K562 (cell line): ENCODE measurements around the gene PRR14. TPM values are rescaled to one million over a fixed set of nuclear protein-coding genes. Genes with fewer than 3 reads are reported as not detected.

ENCODE experiments used
- ATAC-seq: fragments of 200-7000 bp; cut with Tn5 transposase; 3 replicates; pipeline ENCODE4 v1.9.1; 2020; ENCODE audit warnings: moderate library complexity
- BruUV-seq: library from RNA; stranded (reverse); fragments of 400-500 nt; replicated peaks from 2 replicates; lab custom pipeline; 2021; lab: Mats Ljungman, UMichigan
- CTCF ChIA-PET: fragments of 300-600 bp; formaldehyde crosslinking; extraction: SDS; loops from one replicate; lab custom pipeline; 2021; ENCODE audit warnings: low intra/inter-chr PET ratio; lab: Yijun Ruan, JAX
- POLR2A ChIA-PET: fragments of 300-600, 350-650 bp; sonication (Branson Sonifier 250); formaldehyde crosslinking; extraction: SDS; loops from one replicate; lab custom pipeline; 2021; ENCODE audit warnings: antibody characterized with exemption, inconsistent platforms; lab: Yijun Ruan, JAX
- DNase-seq, 4 experiments: peaks; one replicate each; pipeline versions ENCODE4 v3.0.0 to v3.0.0-alpha.2; 2011 to 2018; ENCODE audit warnings: low spot score in 3 of 4, mixed read lengths in 3 of 4; ENCODE audit errors: extremely low read depth in 1 of 4
- FAIRE-seq: peaks from 2 replicates; lab custom pipeline; 2011; peaks lifted over from hg19 to GRCh38; lab: Jason Lieb, UNC
- H2AFZ ChIP-seq: 2 replicates; pipeline ENCODE4 v1.6.0; 2011; ENCODE audit warnings: low read depth, low read length, control low read depth, inconsistent platforms
- H3K27ac ChIP-seq: fragments of 200-600 bp; 3 replicates; pipeline ENCODE4 v1.8.0; 2011; ENCODE audit warnings: low read depth, mild to moderate bottlenecking, control low read depth, inconsistent platforms, low read length, moderate library complexity, mixed read lengths; ENCODE audit errors: extremely low read depth
- H3K27me3 ChIP-seq, 2 experiments: fragments of 300-600 bp in 1 of 2; 2 replicates in 1 of 2; 3 replicates in 1 of 2; pipeline versions ENCODE4 v1.6.0 to v1.8.0; 2011; ENCODE audit warnings: inconsistent platforms in 2 of 2, low read length in 2 of 2, mild to moderate bottlenecking in 1 of 2, mixed read lengths in 1 of 2, moderate library complexity in 1 of 2; ENCODE audit not compliant: control insufficient read depth in 2 of 2, insufficient read depth in 2 of 2
- H3K36me3 ChIP-seq: fragments of 300-600 bp; 3 replicates; pipeline ENCODE4 v1.8.0; 2011; ENCODE audit warnings: mild to moderate bottlenecking, low read length, inconsistent platforms; ENCODE audit not compliant: control insufficient read depth, insufficient read depth
- H3K4me1 ChIP-seq, 2 experiments: fragments of 200-600 bp in 1 of 2; replicated peaks in 1 of 2; 2 replicates in 1 of 2; 3 replicates in 1 of 2; pipeline versions ENCODE4 v1.5.1 to v1.8.0; 2011; ENCODE audit warnings: inconsistent platforms in 2 of 2, low read length in 2 of 2, mild to moderate bottlenecking in 1 of 2, mixed read lengths in 1 of 2, moderate library complexity in 1 of 2; ENCODE audit not compliant: control insufficient read depth in 2 of 2, insufficient read depth in 2 of 2
- H3K4me2 ChIP-seq: 2 replicates; pipeline ENCODE4 v1.6.1; 2011; ENCODE audit warnings: low read length, control low read depth, inconsistent platforms, mixed read lengths; ENCODE audit not compliant: insufficient read depth
- H3K4me3 ChIP-seq: fragments of 200-600 bp; sonication (generic), shearing (Covaris generic); 2 replicates; pipeline ENCODE4 v1.5.1; 2016; ENCODE audit warnings: control low read depth, inconsistent platforms
- H3K79me2 ChIP-seq: fragments of 200-600 bp; 3 replicates; pipeline ENCODE4 v1.8.0; 2011; ENCODE audit warnings: low read length, inconsistent platforms; ENCODE audit not compliant: control insufficient read depth, insufficient read depth
- H3K9ac ChIP-seq, 2 experiments: 2 replicates each; pipeline versions ENCODE4 v1.6.0 to v1.6.1; 2011; ENCODE audit warnings: low read depth in 2 of 2, low read length in 2 of 2, control low read depth in 1 of 2, inconsistent platforms in 1 of 2, mild to moderate bottlenecking in 1 of 2, mixed read lengths in 1 of 2; ENCODE audit not compliant: insufficient read depth in 1 of 2
- H3K9me1 ChIP-seq: one replicate; pipeline ENCODE4 v1.6.0; 2011; ENCODE audit warnings: inconsistent platforms, mild to moderate bottlenecking, low read length, moderate library complexity; ENCODE audit not compliant: control insufficient read depth, insufficient read depth
- H3K9me3 ChIP-seq: replicated peaks from 2 replicates; pipeline ENCODE4 v1.5.1; 2011; ENCODE audit warnings: low read depth, low read length, inconsistent platforms; ENCODE audit not compliant: control insufficient read depth, insufficient read depth
- H4K20me1 ChIP-seq: replicated peaks from 2 replicates; pipeline ENCODE4 v1.6.1; 2011; ENCODE audit warnings: low read length, inconsistent platforms, mixed read lengths; ENCODE audit not compliant: control insufficient read depth, insufficient read depth
- ARID1B ChIP-seq: fragments of 450-650 bp; IDR thresholded peaks from 2 replicates; pipeline ENCODE4 v1.6.1; 2016; ENCODE audit warnings: antibody characterized with exemption, mild to moderate bottlenecking, inconsistent platforms
- CBFA2T2 ChIP-seq: fragments of 450-650 bp; conservative IDR thresholded peaks from 2 replicates; pipeline ENCODE4 v1.6.1; 2017; ENCODE audit warnings: mild to moderate bottlenecking
- ELF4 ChIP-seq: fragments of 450-650 bp; formaldehyde crosslinking; IDR thresholded peaks from 2 replicates; pipeline ENCODE4 v1.4.0; 2022; ENCODE audit warnings: missing genetic modification characterization
- EP300 ChIP-seq: IDR thresholded peaks from 2 replicates; pipeline ENCODE4 v1.6.1; 2012; ENCODE audit warnings: low read length, improper control_type of control experiment
- KAT7 ChIP-seq: sonication (generic); formaldehyde crosslinking; IDR thresholded peaks from 2 replicates; pipeline ENCODE4 v1.8.0; 2022; ENCODE audit warnings: missing genetic modification reagents, mild to moderate bottlenecking, borderline replicate concordance
- RBM15 ChIP-seq: fragments of 200-400 bp; formaldehyde crosslinking; IDR thresholded peaks from 2 replicates; pipeline ENCODE4 v1.6.1; 2018; ENCODE audit warnings: mild to moderate bottlenecking, low read length, moderate library complexity; ENCODE audit not compliant: insufficient read depth
- SMAD4 ChIP-seq: fragments of 250-450 bp; sonication (Bioruptor Pico); conservative IDR thresholded peaks from 2 replicates; pipeline ENCODE4 v1.8.0; 2021; ENCODE audit warnings: inconsistent platforms, mild to moderate bottlenecking, moderate library complexity
- SRSF1 ChIP-seq: fragments of 200-400 bp; formaldehyde crosslinking; IDR thresholded peaks from 2 replicates; pipeline ENCODE4 v1.6.1; 2017; ENCODE audit warnings: mild to moderate bottlenecking, low read depth, low read length, moderate library complexity
- TCFL5 ChIP-seq: fragments of 250-450 bp; sonication (Bioruptor Pico); conservative IDR thresholded peaks from 2 replicates; pipeline ENCODE4 v1.6.1; 2021; ENCODE audit warnings: mild to moderate bottlenecking, moderate library complexity, matching md5 sums
- TRIM24 ChIP-seq, 2 experiments: fragments of 450-650 bp; IDR thresholded peaks; 2 replicates each; pipeline ENCODE4 v1.6.1; 2016
- ZHX1 ChIP-seq: fragments of 150-350 bp; conservative IDR thresholded peaks from 2 replicates; pipeline ENCODE4 v1.6.1; 2014; ENCODE audit warnings: low read length
- ZNF134 ChIP-seq: fragments of 250-450 bp; sonication (Bioruptor Pico); conservative IDR thresholded peaks from 2 replicates; pipeline ENCODE4 v1.4.0; 2020
- ZNF354B ChIP-seq: fragments of 250-450 bp; sonication (Bioruptor Pico); IDR thresholded peaks from 2 replicates; pipeline ENCODE4 v1.4.0; 2020
- ZNF740 ChIP-seq, 3 experiments: fragments of 200-800 bp in 1 of 3; sonication (Bioruptor generic) in 1 of 3; sonication (generic) in 1 of 3; formaldehyde crosslinking in 1 of 3; IDR thresholded peaks; 2 replicates each; pipeline versions ENCODE4 v1.6.1 to v1.8.0; 2016 to 2022; ENCODE audit warnings: mild to moderate bottlenecking in 2 of 3, missing compliant biosample characterization in 2 of 3, missing genetic modification characterization in 2 of 3, missing genetic modification reagents in 1 of 3
- WGBS: fragments of 100-300 bp; shearing (Covaris generic); methylation state at CpG from one replicate; pipeline ENCODE4 v1.1.6; 2016; ENCODE audit warnings: low coverage, mixed read lengths; ENCODE audit not compliant: insufficient coverage; ENCODE audit errors: missing lambda C conversion rate; 5-methylcytosine and 5-hydroxymethylcytosine counted together
- in situ Hi-C: fragments of 300-500 bp; cut with MboI; formaldehyde crosslinking; loops from 4 replicates; pipeline ENCODE4 v1.15.0; 2018; ENCODE audit warnings: inconsistent platforms, mixed read lengths
- intact Hi-C: fragments of 100-400 bp; cut with micrococcal nuclease; formaldehyde crosslinking; loops from 2 replicates; pipeline ENCODE4 v1.14.2; 2022
- polyA plus RNA-seq, 8 experiments: library from polyadenylated mRNA; depleted of rRNA in 4 of 8; stranded (reverse) in 5 of 8; unstranded in 3 of 8; fragments of >200 nt; fragmentation: Nextera tagmentation in 2 of 8; fragmentation: Illumina TruSeq in 1 of 8; extraction: Ambion mirVana in 2 of 8; extraction: Trizol in 1 of 8; gene quantifications; 2 replicates each; pipeline versions ENCODE4 v1.2.1 to v1.2.3, GENCODE V29; 2011 to 2014; ENCODE audit warnings: inconsistent platforms in 1 of 8, missing spikeins in 1 of 8
- total RNA-seq, 7 experiments: library from RNA; depleted of rRNA in 6 of 7; stranded (reverse); fragments of >200 nt in 6 of 7; fragmentation: Illumina TruSeq in 2 of 7; extraction: Trizol in 2 of 7; gene quantifications; 2 replicates each; pipeline versions ENCODE4 v1.2.1 to v1.2.3, GENCODE V29; 2011 to 2021; ENCODE audit warnings: low replicate concordance in 1 of 7
- TF ChIP-seq, protein P1 (sequence below): fragments of 150-350 bp; IDR thresholded peaks from 2 replicates; pipeline ENCODE4 v1.6.1; 2014; ENCODE audit warnings: low read depth, mild to moderate bottlenecking, low read length, borderline replicate concordance

Gene PRR14
- total and polyA plus RNA-seq, 9 of the 15 experiments (the other 6 are each of a cell fraction or from before 2014, with no cell fraction given), result 2.2 to 63.1 (median 11.5) TPM

GRCh38 chr16:30623536-30624283, 27.1 kb upstream of the PRR14 start:
- H3K9me3 ChIP-seq, result peaks cover 13% of the 10 kb centered on the region
- no peaks in the 10 kb centered on the region for H3K9me1 ChIP-seq
- H3K27ac ChIP-seq, result no peak overlapping the region
- no peak for FAIRE-seq
- no peaks in the 10 kb centered on the region for H4K20me1 ChIP-seq
- H2AFZ ChIP-seq, result peak overlapping the region; percentile 74
- peaks cover 6 to 10% of the 10 kb centered on the region in 2 experiments; a peak in 3 of 5 replicates for H3K4me1 ChIP-seq
- ChIA-PET POLR2A (interaction anchor here (0.6 to 1.7 kb wide), 4 partner anchors 12 to 649 kb away, joined by 3 to 5 read pairs (median 4); no protein-coding TSS in a partner anchor), CTCF (no interaction called here)
- no peak overlapping the region for H3K4me3 ChIP-seq
- intact Hi-C loops (no loop called here), in situ Hi-C loops (loop anchor here (10.0 kb wide), 1 partner anchor 189 kb away; the partner anchor contains the start of gene DCTPP1)
- BruUV-seq, result no TSS peak
- no peak for ATAC-seq
- WGBS, result 37% methylated on average over 11 of the region's 11 CpGs
- H3K36me3 ChIP-seq, result no peaks in the 10 kb centered on the region
- peak in 1 of 4 experiments; percentile 34 for DNase-seq
- H3K27me3 ChIP-seq, result no peaks in the 10 kb centered on the region
- no peaks in the 10 kb centered on the region for H3K79me2 ChIP-seq
- no peak overlapping the region for H3K9ac ChIP-seq
- peak overlapping the region; percentile 18 for H3K4me2 ChIP-seq
- TF ChIP-seq SRSF1 (no peak), CBFA2T2 (0 out of 2 replicates have a peak, but pooled peaks have one; percentile 44), ZNF134 (CRISPR knock-in tag) (peak; percentile 59), ARID1B (peak; percentile 54), ELF4 (CRISPR knock-in tag) (no peak), ZHX1 (no peak), SMAD4 (no peak), RBM15 (no peak), TCFL5 (CRISPR knock-in tag) (no peak), EP300 (peak; percentile 45; the same call in 1 of the 2 replicates), ZNF740 (CRISPR knock-in tag; IDR thresholded peaks at IDR 0.05) (no peak), ZNF740 (tag; IDR thresholded peaks at IDR 0.05) (no peak), TRIM24 (IDR thresholded peaks at IDR 0.05) (peak in 1 of 2 experiments; percentile 15; a peak in 1 of 4 replicates), KAT7 (CRISPR knock-in tag) (no peak), ZNF354B (CRISPR knock-in tag) (no peak)
- TF ChIP-seq, protein P1, sequence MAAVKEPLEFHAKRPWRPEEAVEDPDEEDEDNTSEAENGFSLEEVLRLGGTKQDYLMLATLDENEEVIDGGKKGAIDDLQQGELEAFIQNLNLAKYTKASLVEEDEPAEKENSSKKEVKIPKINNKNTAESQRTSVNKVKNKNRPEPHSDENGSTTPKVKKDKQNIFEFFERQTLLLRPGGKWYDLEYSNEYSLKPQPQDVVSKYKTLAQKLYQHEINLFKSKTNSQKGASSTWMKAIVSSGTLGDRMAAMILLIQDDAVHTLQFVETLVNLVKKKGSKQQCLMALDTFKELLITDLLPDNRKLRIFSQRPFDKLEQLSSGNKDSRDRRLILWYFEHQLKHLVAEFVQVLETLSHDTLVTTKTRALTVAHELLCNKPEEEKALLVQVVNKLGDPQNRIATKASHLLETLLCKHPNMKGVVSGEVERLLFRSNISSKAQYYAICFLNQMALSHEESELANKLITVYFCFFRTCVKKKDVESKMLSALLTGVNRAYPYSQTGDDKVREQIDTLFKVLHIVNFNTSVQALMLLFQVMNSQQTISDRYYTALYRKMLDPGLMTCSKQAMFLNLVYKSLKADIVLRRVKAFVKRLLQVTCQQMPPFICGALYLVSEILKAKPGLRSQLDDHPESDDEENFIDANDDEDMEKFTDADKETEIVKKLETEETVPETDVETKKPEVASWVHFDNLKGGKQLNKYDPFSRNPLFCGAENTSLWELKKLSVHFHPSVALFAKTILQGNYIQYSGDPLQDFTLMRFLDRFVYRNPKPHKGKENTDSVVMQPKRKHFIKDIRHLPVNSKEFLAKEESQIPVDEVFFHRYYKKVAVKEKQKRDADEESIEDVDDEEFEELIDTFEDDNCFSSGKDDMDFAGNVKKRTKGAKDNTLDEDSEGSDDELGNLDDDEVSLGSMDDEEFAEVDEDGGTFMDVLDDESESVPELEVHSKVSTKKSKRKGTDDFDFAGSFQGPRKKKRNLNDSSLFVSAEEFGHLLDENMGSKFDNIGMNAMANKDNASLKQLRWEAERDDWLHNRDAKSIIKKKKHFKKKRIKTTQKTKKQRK, result no peak
